ENCODE measurements around the gene POT1. TPM values are rescaled to one million over a fixed set of nuclear protein-coding genes. Genes with fewer than 3 reads are reported as not detected.

The POT1 gene
- total RNA-seq, 1 donor from 2014 or later: 28.7 TPM

- no peak overlapping the region for H3K4me3 ChIP-seq
- no peaks in the 10 kb centered on the region for H3K4me1 ChIP-seq
- DNase-seq (ENCODE audit: low spot score in 2 of 2): no peak
- no peaks in the 10 kb centered on the region for H3K36me3 ChIP-seq
- H3K9me3 ChIP-seq: no peaks in the 10 kb centered on the region
- no peak overlapping the region for H3K27ac ChIP-seq
- intact Hi-C loops (cut with DNase I): no loop called here
- H3K27me3 ChIP-seq: no peaks in the 10 kb centered on the region
- no peak for TF ChIP-seq CTCF (IDR thresholded peaks at IDR 0.05)
Observed at GRCh38 chr7:124937076-124937475, 7.5 kb upstream of the POT1 start.

- H3K27ac ChIP-seq: no peak overlapping the region
- no peaks in the 10 kb centered on the region for H3K9me3 ChIP-seq
- H3K27me3 ChIP-seq: no peaks in the 10 kb centered on the region
- H3K4me1 ChIP-seq: no peaks in the 10 kb centered on the region
- no peak overlapping the region for H3K4me3 ChIP-seq
- no peaks in the 10 kb centered on the region for H3K36me3 ChIP-seq
- no peak for DNase-seq (ENCODE audit: low spot score in 2 of 2)
- no peak for TF ChIP-seq CTCF (IDR thresholded peaks at IDR 0.05)
- intact Hi-C loops (cut with DNase I): loop anchor here (5.0 kb wide), 1 partner anchor 168 kb away; the partner anchor contains the start of gene GPR37
Observed at GRCh38 chr7:124934841-124935240, 5.2 kb upstream of the POT1 start.

GRCh38 chr7:124930655-124931597 lies 1.3 kb upstream of the POT1 start:
- DNase-seq (ENCODE audit: low spot score in 2 of 2): no peak
- no peak overlapping the region for H3K4me3 ChIP-seq
- peaks cover 0 to 5% of the 10 kb centered on the region in 2 donors for H3K4me1 ChIP-seq
- no peaks in the 10 kb centered on the region for H3K9me3 ChIP-seq
- no peak for TF ChIP-seq CTCF (IDR thresholded peaks at IDR 0.05)
- H3K36me3 ChIP-seq: no peaks in the 10 kb centered on the region
- H3K27me3 ChIP-seq: no peaks in the 10 kb centered on the region
- intact Hi-C loops (cut with DNase I): loop anchor here (2.0 to 5.0 kb wide), 3 partner anchors 42 to 164 kb away; partner anchors contain the start of gene GPR37
- H3K27ac ChIP-seq: peak overlapping the region in 1 of 2 donors; percentile 41

- no peaks in the 10 kb centered on the region for H3K9me3 ChIP-seq
- H3K4me1 ChIP-seq: peaks cover 0 to 5% of the 10 kb centered on the region in 2 donors
- H3K36me3 ChIP-seq: no peaks in the 10 kb centered on the region
- no peak for DNase-seq (ENCODE audit: low spot score in 2 of 2)
- peak overlapping the region; percentile 63 to 70 for H3K4me3 ChIP-seq
- H3K27me3 ChIP-seq: no peaks in the 10 kb centered on the region
- intact Hi-C loops (cut with DNase I): loop anchor here (2.0 to 5.0 kb wide), 3 partner anchors 43 to 163 kb away; partner anchors contain the start of gene GPR37
- peak overlapping the region; percentile 67 to 92 for H3K27ac ChIP-seq
- no peak for TF ChIP-seq CTCF (IDR thresholded peaks at IDR 0.05)
Observed at GRCh38 chr7:124930173-124930623, 573 bp upstream of the POT1 start.

GRCh38 chr7:124924906-124925305 lies 4.7 kb downstream of the POT1 start:
- Histone ChIP-seq H3K4me1 (peaks cover 0 to 5% of the 10 kb centered on the region in 2 donors), H3K4me3 (no peak overlapping the region), H3K36me3 (no peaks in the 10 kb centered on the region), H3K27me3 (no peaks in the 10 kb centered on the region), H3K27ac (no peak overlapping the region), H3K9me3 (no peaks in the 10 kb centered on the region)
- DNase-seq (ENCODE audit: low spot score in 2 of 2): no peak
- intact Hi-C loops (cut with DNase I): loop anchor here (5.0 kb wide), 1 partner anchor 1368 kb away; the partner anchor contains the start of gene NDUFA5
- no peak for TF ChIP-seq CTCF (IDR thresholded peaks at IDR 0.05)
